PC-3 (cell line): ENCODE measurements around the gene MR1.

Experiments
- EZH2phosphoT487 ChIP-seq: fragments of 300-600 bp; sonication (generic); IDR thresholded peaks from 2 replicates; pipeline ENCODE4 v1.6.1; 2018; ENCODE audit warnings: mild to moderate bottlenecking, antibody characterized with exemption, low read length, borderline replicate concordance
- TF ChIP-seq, protein P1 (sequence below): fragments of 300-600 bp; sonication (generic); conservative IDR thresholded peaks from 2 replicates; pipeline ENCODE4 v1.5.1; 2017; ENCODE audit warnings: antibody characterized with exemption, low read depth, mild to moderate bottlenecking, low read length

DNA sequence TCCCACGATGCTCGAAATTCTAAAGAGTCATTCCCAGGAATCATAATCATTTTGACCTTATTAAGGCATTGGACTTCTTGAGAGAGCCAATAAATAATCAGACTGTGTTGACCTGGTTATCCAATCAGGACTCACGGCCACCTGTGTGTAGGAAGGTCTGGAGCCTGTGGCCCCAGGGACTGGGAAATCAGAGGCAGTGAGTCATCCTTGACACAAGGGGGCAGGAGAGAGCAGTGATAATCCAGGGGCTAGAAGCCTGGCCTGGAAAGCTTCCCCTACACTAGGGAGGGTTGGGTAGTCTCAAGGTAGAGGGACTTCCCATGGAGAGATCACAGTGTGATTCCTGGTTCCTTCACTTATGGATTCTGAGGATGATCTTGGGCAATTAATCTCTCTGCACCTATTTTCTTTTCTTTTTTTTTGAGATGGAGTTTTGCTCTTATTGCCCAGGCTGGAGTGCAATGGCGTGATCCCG lies 4.7 kb downstream of the MR1 start:
- TF ChIP-seq, protein P1, sequence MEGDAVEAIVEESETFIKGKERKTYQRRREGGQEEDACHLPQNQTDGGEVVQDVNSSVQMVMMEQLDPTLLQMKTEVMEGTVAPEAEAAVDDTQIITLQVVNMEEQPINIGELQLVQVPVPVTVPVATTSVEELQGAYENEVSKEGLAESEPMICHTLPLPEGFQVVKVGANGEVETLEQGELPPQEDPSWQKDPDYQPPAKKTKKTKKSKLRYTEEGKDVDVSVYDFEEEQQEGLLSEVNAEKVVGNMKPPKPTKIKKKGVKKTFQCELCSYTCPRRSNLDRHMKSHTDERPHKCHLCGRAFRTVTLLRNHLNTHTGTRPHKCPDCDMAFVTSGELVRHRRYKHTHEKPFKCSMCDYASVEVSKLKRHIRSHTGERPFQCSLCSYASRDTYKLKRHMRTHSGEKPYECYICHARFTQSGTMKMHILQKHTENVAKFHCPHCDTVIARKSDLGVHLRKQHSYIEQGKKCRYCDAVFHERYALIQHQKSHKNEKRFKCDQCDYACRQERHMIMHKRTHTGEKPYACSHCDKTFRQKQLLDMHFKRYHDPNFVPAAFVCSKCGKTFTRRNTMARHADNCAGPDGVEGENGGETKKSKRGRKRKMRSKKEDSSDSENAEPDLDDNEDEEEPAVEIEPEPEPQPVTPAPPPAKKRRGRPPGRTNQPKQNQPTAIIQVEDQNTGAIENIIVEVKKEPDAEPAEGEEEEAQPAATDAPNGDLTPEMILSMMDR = peak; percentile 68
- no peak for TF ChIP-seq EZH2phosphoT487
